HL-60 (cell line): ENCODE data around the gene NRXN3.

Experiments
- DNase-seq, 2 experiments: peaks; one replicate each; pipeline ENCODE4 v3.0.0-alpha.2; 2010 to 2020; ENCODE audit warnings: low read depth in 1 of 2, low spot score in 1 of 2
- H3K27ac ChIP-seq: fragments of 250-450 bp; sonication (Bioruptor Pico); replicated peaks from 2 replicates; pipeline ENCODE4 v1.5.1; 2020; ENCODE audit warnings: mild to moderate bottlenecking, moderate library complexity
- H3K27me3 ChIP-seq: fragments of 250-450 bp; sonication (Bioruptor Pico); 2 replicates; pipeline ENCODE4 v1.5.1; 2021; ENCODE audit warnings: mild to moderate bottlenecking, moderate library complexity; ENCODE audit not compliant: insufficient read depth, poor library complexity, severe bottlenecking
- H3K4me3 ChIP-seq: replicated peaks from 2 replicates; pipeline ENCODE4 v1.5.1; 2011; ENCODE audit warnings: mild to moderate bottlenecking, control low read depth, low read length; ENCODE audit not compliant: insufficient read depth
- CTCF ChIP-seq: IDR thresholded peaks from one replicate; pipeline ENCODE4 v1.5.1; 2011; ENCODE audit warnings: low read length, control low read depth, inconsistent platforms; ENCODE audit not compliant: insufficient read depth
- GABPA ChIP-seq: IDR thresholded peaks from 2 replicates; pipeline ENCODE4 v1.6.1; 2012; ENCODE audit warnings: low read depth
- POLR2AphosphoS5 ChIP-seq: IDR thresholded peaks from 2 replicates; pipeline ENCODE4 v1.6.1; 2012; ENCODE audit warnings: low read depth
- REST ChIP-seq: IDR thresholded peaks from 2 replicates; pipeline ENCODE4 v1.6.1; 2012; ENCODE audit warnings: low read depth; ENCODE audit not compliant: insufficient replicate concordance
- SPI1 ChIP-seq: IDR thresholded peaks from 2 replicates; pipeline ENCODE4 v1.6.1; 2012; ENCODE audit warnings: low read depth, mild to moderate bottlenecking, borderline replicate concordance

NRXN3 gene

GRCh38 chr14:78902010-78902623 is 731.9 kb downstream of the NRXN3 start:
- TF ChIP-seq CTCF (peak; percentile 16), POLR2AphosphoS5 (no peak)
- Histone ChIP-seq H3K27me3 (no peaks in the 10 kb centered on the region), H3K4me3 (no peak overlapping the region), H3K27ac (no peak overlapping the region)
- peak in 1 of 2 experiments; percentile 1 for DNase-seq

GRCh38 chr14:78904094-78904493 is 733.9 kb downstream of the NRXN3 start:
- H3K4me3 ChIP-seq = no peak overlapping the region
- no peak for TF ChIP-seq REST
- no peak for TF ChIP-seq SPI1
- no peak for TF ChIP-seq POLR2AphosphoS5
- TF ChIP-seq GABPA = no peak
- no peaks in the 10 kb centered on the region for H3K27me3 ChIP-seq
- DNase-seq = no peak
- H3K27ac ChIP-seq = no peak overlapping the region

- Histone ChIP-seq H3K27me3 (no peaks in the 10 kb centered on the region), H3K4me3 (no peak overlapping the region), H3K27ac (no peak overlapping the region)
- DNase-seq = no peak
- TF ChIP-seq SPI1 = no peak
- no peak for TF ChIP-seq CTCF
Measured at GRCh38 chr14:78917462-78917861, 747.3 kb downstream of the NRXN3 start.

GRCh38 chr14:78921856-78922255 is 751.7 kb downstream of the NRXN3 start:
- no peak for DNase-seq

More at GRCh38 chr14:78921856-78922255, 751.7 kb downstream of the NRXN3 start:
- Histone ChIP-seq H3K27ac (no peak overlapping the region), H3K27me3 (no peaks in the 10 kb centered on the region), H3K4me3 (no peak overlapping the region)
- TF ChIP-seq CTCF = no peak
- TF ChIP-seq POLR2AphosphoS5 = no peak
- no peak for TF ChIP-seq REST
- TF ChIP-seq SPI1 = no peak
- no peak for TF ChIP-seq GABPA
